B cell (primary cell): ENCODE data around the gene FAM210B.

Experiments used
- EZH2 ChIP-seq: IDR thresholded peaks from 2 replicates; pipeline ENCODE4 v1.6.1; 2012; ENCODE audit warnings: borderline replicate concordance, low read depth, mild to moderate bottlenecking, moderate library complexity, low read length; ENCODE audit not compliant: insufficient read depth, poor library complexity, severe bottlenecking
- TF ChIP-seq, protein P1 (sequence below): fragments of 200-600 bp; IDR thresholded peaks from one replicate; pipeline ENCODE4 v1.8.0; 2022; ENCODE audit warnings: antibody characterized with exemption, mild to moderate bottlenecking

DNA sequence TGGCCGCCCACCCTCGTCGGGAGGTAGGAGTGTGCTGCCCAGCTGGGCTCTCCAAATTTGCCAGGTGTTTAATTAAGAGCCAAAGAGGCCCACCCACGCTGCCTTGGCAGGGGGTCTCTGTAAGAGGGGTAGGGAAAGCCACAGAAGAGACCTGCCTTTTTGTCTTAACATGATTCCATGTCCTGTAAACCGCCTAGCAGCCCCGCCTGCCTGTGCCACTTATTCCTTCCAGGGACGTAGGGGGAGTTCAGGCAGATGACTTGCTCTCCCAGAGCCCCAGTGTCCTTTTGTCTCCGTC lies 2.1 kb downstream of the FAM210B start:
- TF ChIP-seq, protein P1, sequence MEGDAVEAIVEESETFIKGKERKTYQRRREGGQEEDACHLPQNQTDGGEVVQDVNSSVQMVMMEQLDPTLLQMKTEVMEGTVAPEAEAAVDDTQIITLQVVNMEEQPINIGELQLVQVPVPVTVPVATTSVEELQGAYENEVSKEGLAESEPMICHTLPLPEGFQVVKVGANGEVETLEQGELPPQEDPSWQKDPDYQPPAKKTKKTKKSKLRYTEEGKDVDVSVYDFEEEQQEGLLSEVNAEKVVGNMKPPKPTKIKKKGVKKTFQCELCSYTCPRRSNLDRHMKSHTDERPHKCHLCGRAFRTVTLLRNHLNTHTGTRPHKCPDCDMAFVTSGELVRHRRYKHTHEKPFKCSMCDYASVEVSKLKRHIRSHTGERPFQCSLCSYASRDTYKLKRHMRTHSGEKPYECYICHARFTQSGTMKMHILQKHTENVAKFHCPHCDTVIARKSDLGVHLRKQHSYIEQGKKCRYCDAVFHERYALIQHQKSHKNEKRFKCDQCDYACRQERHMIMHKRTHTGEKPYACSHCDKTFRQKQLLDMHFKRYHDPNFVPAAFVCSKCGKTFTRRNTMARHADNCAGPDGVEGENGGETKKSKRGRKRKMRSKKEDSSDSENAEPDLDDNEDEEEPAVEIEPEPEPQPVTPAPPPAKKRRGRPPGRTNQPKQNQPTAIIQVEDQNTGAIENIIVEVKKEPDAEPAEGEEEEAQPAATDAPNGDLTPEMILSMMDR: no peak
- TF ChIP-seq EZH2: no peak
